ENCODE results near the gene XPO1.

DNA sequence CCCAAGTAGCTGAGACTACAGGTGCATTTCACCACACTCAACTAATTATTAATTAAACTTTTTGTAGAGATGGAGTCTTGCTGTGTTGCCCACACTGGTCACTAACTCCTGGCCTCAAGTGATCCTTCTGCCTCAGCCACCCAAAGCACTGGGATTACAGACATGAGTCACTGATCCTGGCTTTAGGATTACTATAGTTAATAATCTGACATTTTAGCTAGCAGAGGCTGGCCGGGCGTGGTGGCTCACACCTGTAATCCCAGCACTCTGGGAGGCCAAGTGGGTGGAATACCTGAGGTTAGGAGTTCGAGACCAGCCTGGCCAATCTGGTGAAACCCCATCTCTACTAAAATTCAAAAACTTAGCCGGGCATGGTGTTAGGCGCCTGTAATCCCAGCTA, 106.8 kb downstream of the XPO1 start:
- TF ChIP-seq, protein P1, sequence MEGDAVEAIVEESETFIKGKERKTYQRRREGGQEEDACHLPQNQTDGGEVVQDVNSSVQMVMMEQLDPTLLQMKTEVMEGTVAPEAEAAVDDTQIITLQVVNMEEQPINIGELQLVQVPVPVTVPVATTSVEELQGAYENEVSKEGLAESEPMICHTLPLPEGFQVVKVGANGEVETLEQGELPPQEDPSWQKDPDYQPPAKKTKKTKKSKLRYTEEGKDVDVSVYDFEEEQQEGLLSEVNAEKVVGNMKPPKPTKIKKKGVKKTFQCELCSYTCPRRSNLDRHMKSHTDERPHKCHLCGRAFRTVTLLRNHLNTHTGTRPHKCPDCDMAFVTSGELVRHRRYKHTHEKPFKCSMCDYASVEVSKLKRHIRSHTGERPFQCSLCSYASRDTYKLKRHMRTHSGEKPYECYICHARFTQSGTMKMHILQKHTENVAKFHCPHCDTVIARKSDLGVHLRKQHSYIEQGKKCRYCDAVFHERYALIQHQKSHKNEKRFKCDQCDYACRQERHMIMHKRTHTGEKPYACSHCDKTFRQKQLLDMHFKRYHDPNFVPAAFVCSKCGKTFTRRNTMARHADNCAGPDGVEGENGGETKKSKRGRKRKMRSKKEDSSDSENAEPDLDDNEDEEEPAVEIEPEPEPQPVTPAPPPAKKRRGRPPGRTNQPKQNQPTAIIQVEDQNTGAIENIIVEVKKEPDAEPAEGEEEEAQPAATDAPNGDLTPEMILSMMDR (IDR thresholded peaks at IDR 0.05; ENCODE audit: borderline replicate concordance, extremely low read depth, low read length, poor library complexity, severe bottlenecking), result no peak
- no peak for TF ChIP-seq EZH2 (IDR thresholded peaks at IDR 0.05; ENCODE audit: borderline replicate concordance, low read depth, low read length, severe bottlenecking)

Measured in DND-41 (cell line).